ENCODE results near the gene FRK.

DNA sequence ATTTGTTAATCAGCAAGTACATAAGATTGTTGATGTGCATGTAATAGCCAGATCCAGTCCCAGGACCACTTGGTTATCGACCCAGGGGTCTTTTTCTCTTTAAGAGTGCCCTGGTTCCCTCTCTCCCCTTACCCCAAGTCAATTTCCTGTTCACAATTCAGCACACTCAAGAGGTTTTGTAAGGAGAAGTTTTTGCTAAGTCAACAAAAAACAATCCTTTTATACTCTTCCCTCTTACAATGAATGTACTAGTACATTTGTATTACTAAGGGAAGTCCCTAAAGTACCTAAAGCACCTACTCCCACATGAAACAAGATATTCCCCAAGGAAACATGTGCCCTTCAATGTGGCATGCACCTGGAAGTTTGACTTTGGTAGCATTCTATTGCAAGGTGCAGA, 38.3 kb upstream of the FRK start:
- TF ChIP-seq, protein P1, sequence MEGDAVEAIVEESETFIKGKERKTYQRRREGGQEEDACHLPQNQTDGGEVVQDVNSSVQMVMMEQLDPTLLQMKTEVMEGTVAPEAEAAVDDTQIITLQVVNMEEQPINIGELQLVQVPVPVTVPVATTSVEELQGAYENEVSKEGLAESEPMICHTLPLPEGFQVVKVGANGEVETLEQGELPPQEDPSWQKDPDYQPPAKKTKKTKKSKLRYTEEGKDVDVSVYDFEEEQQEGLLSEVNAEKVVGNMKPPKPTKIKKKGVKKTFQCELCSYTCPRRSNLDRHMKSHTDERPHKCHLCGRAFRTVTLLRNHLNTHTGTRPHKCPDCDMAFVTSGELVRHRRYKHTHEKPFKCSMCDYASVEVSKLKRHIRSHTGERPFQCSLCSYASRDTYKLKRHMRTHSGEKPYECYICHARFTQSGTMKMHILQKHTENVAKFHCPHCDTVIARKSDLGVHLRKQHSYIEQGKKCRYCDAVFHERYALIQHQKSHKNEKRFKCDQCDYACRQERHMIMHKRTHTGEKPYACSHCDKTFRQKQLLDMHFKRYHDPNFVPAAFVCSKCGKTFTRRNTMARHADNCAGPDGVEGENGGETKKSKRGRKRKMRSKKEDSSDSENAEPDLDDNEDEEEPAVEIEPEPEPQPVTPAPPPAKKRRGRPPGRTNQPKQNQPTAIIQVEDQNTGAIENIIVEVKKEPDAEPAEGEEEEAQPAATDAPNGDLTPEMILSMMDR (conservative IDR thresholded peaks at IDR 0.05 in 1 of 2, IDR thresholded peaks at IDR 0.05 in 1 of 2; ENCODE audit: extremely low read depth in 1 of 2, insufficient read depth in 1 of 2, low read depth in 1 of 2, low read length in 2 of 2), result no peak
- TF ChIP-seq EZH2 (IDR thresholded peaks at IDR 0.05; ENCODE audit: borderline replicate concordance, low read length), result no peak
